NCI-H69 (cell line): ENCODE data around the gene BSND.

Experiments
- DNase-seq: peaks from one replicate; lab custom pipeline; 2025; lab: John Stamatoyannopoulos, UW

BSND gene

GRCh38 chr1:54991939-54992338 lies 6.8 kb upstream of the BSND start:
- DNase-seq, result no peak

GRCh38 chr1:54993140-54993539 lies 5.6 kb upstream of the BSND start:
- no peak for DNase-seq

- no peak for DNase-seq
These were observed 4.3 kb upstream of the BSND start for GRCh38 chr1:54994355-54994990.

- DNase-seq, result peak; percentile 54
These were observed 3.5 kb upstream of the BSND start for GRCh38 chr1:54995013-54995760.

GRCh38 chr1:54995835-54996234 lies 2.9 kb upstream of the BSND start:
- no peak for DNase-seq

GRCh38 chr1:54996359-54996868 lies 2.3 kb upstream of the BSND start:
- DNase-seq, result peak; percentile 77

GRCh38 chr1:54996869-54997710 lies 1.6 kb upstream of the BSND start:
- no peak for DNase-seq

- no peak for DNase-seq
These were observed 1.1 kb upstream of the BSND start for GRCh38 chr1:54997711-54997986.

GRCh38 chr1:54998100-54998499 lies 633 bp upstream of the BSND start:
- no peak for DNase-seq

GRCh38 chr1:55000110-55001085 lies 1.7 kb downstream of the BSND start:
- no peak for DNase-seq

GRCh38 chr1:55001311-55001710 lies 2.6 kb downstream of the BSND start:
- DNase-seq, result no peak

- no peak for DNase-seq
These were observed 4.0 kb downstream of the BSND start for GRCh38 chr1:55002686-55003085.

- DNase-seq, result peak; percentile 4
These were observed 6.8 kb downstream of the BSND start for GRCh38 chr1:55005351-55006140.

- no peak for DNase-seq
These were observed 8.2 kb downstream of the BSND start for GRCh38 chr1:55006931-55007330.

GRCh38 chr1:55007625-55008024 lies 8.9 kb downstream of the BSND start:
- no peak for DNase-seq

- no peak for DNase-seq
These were observed 11.6 kb downstream of the BSND start for GRCh38 chr1:55010194-55010886.

- DNase-seq, result no peak
These were observed 12.1 kb downstream of the BSND start for GRCh38 chr1:55010887-55011217.

GRCh38 chr1:55012661-55013060 lies 13.9 kb downstream of the BSND start:
- peak; percentile 66 for DNase-seq

- no peak for DNase-seq
These were observed 16.4 kb downstream of the BSND start for GRCh38 chr1:55015123-55015522.
